ENCODE data around the gene PUM2. TPM values are rescaled to one million over a fixed set of nuclear protein-coding genes. Genes with fewer than 3 reads are reported as not detected.
"Not testable (repeated sequence)": the region's sequence is repeated elsewhere in the genome, so short reads cannot be mapped to it uniquely, and the experiment has no call there.

The PUM2 gene
- polyA plus RNA-seq, 1 of the 3 experiments (the other 2 are of a cell fraction), result 19.7 TPM

DNA sequence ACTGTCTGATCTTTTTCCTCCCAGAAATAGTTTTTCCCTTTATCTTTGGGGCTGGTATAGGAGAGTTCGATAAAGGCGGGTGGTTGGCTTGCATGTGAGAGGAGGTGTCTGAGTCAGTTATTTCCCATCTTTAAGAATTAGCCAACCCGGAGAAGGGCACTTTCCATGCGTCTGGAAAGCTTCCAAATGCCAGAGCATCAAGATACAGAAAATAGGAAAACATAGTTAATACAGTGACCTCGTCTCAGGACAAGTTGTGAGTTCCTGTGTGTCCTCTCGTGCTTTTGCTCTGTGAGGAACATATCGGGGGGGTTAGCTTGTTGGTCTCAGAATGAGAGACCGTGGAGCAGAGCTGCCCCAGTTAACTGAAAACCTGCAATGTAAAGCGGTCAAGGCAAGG lies 18.7 kb upstream of the PUM2 start:
- no peak overlapping the region for H3K9ac ChIP-seq
- no peak for DNase-seq
- H3K4me3 ChIP-seq (ENCODE audit: low read depth in 2 of 2, low read length in 1 of 2), result no peak overlapping the region
- H3K36me3 ChIP-seq (replicated peaks in 1 of 2; ENCODE audit: control insufficient read depth in 1 of 2, insufficient read depth in 2 of 2, low read length in 1 of 2), result no peaks in the 10 kb centered on the region
- no peaks in the 10 kb centered on the region for H3K79me2 ChIP-seq (ENCODE audit: insufficient read depth)
- no peaks in the 10 kb centered on the region for H3K9me2 ChIP-seq
- CTCF ChIA-PET, result interaction anchor here (1.1 to 9.4 kb wide), 6 partner anchors 11 to 292 kb away, joined by 3 to 91 read pairs (median 4); partner anchors contain the start of gene HS1BP3
- peaks cover 17% of the 10 kb centered on the region for H3F3A ChIP-seq (replicated peaks; ENCODE audit: insufficient read depth)
- no peaks in the 10 kb centered on the region; the same call in 1 of the 2 replicates for H3K27me3 ChIP-seq (ENCODE audit: insufficient read depth)
- POLR2A ChIA-PET, result interaction anchor here (1.4 kb wide), 1 partner anchor 78 kb away, joined by 4 read pairs; the partner anchor contains the start of gene RHOB
- no peak overlapping the region for H2AFZ ChIP-seq (ENCODE audit: low read depth)
- TF ChIP-seq NFIC (IDR thresholded peaks at IDR 0.05; ENCODE audit: borderline replicate concordance) (no peak), MEF2A (IDR thresholded peaks at IDR 0.05; ENCODE audit: borderline replicate concordance, low read depth) (no peak), TAF1 (IDR thresholded peaks at IDR 0.05; ENCODE audit: borderline replicate concordance, low read depth, low read length) (no peak), GABPA (IDR thresholded peaks at IDR 0.05; ENCODE audit: low read depth) (no peak), FOXM1 (IDR thresholded peaks at IDR 0.05; ENCODE audit: low read depth) (no peak), JUND (IDR thresholded peaks at IDR 0.05) (no peak), SMC3 (IDR thresholded peaks at IDR 0.05; ENCODE audit: low read depth, low read length) (no peak), FOSL2 (IDR thresholded peaks at IDR 0.05; ENCODE audit: borderline replicate concordance, low read depth) (no peak), RFX5 (IDR thresholded peaks at IDR 0.05; ENCODE audit: low read length) (no peak)
- TF ChIP-seq, protein P1, sequence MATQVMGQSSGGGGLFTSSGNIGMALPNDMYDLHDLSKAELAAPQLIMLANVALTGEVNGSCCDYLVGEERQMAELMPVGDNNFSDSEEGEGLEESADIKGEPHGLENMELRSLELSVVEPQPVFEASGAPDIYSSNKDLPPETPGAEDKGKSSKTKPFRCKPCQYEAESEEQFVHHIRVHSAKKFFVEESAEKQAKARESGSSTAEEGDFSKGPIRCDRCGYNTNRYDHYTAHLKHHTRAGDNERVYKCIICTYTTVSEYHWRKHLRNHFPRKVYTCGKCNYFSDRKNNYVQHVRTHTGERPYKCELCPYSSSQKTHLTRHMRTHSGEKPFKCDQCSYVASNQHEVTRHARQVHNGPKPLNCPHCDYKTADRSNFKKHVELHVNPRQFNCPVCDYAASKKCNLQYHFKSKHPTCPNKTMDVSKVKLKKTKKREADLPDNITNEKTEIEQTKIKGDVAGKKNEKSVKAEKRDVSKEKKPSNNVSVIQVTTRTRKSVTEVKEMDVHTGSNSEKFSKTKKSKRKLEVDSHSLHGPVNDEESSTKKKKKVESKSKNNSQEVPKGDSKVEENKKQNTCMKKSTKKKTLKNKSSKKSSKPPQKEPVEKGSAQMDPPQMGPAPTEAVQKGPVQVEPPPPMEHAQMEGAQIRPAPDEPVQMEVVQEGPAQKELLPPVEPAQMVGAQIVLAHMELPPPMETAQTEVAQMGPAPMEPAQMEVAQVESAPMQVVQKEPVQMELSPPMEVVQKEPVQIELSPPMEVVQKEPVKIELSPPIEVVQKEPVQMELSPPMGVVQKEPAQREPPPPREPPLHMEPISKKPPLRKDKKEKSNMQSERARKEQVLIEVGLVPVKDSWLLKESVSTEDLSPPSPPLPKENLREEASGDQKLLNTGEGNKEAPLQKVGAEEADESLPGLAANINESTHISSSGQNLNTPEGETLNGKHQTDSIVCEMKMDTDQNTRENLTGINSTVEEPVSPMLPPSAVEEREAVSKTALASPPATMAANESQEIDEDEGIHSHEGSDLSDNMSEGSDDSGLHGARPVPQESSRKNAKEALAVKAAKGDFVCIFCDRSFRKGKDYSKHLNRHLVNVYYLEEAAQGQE (IDR thresholded peaks at IDR 0.05; ENCODE audit: low read depth, low read length), result no peak
- TF ChIP-seq, protein P2, sequence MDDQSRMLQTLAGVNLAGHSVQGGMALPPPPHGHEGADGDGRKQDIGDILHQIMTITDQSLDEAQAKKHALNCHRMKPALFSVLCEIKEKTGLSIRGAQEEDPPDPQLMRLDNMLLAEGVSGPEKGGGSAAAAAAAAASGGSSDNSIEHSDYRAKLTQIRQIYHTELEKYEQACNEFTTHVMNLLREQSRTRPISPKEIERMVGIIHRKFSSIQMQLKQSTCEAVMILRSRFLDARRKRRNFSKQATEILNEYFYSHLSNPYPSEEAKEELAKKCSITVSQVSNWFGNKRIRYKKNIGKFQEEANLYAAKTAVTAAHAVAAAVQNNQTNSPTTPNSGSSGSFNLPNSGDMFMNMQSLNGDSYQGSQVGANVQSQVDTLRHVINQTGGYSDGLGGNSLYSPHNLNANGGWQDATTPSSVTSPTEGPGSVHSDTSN (IDR thresholded peaks at IDR 0.05), result no peak
- TF ChIP-seq, protein P3, sequence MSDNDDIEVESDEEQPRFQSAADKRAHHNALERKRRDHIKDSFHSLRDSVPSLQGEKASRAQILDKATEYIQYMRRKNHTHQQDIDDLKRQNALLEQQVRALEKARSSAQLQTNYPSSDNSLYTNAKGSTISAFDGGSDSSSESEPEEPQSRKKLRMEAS (IDR thresholded peaks at IDR 0.05; ENCODE audit: low read depth), result no peak
- H3K4me2 ChIP-seq, result no peak overlapping the region
- WGBS (ENCODE audit: low lambda C conversion rate), result 60% methylated on average over 9 of the region's 9 CpGs
- H4K20me1 ChIP-seq (ENCODE audit: insufficient read depth), result no peaks in the 10 kb centered on the region
- H3K4me1 ChIP-seq (ENCODE audit: control insufficient read depth in 1 of 2, insufficient read depth in 2 of 2, low read depth in 1 of 2, low read length in 1 of 2), result peaks cover 0 to 9% of the 10 kb centered on the region in 2 experiments; a peak in 1 of 4 replicates
- no peaks in the 10 kb centered on the region for H3K9me3 ChIP-seq
- no peak overlapping the region for H3K27ac ChIP-seq (ENCODE audit: low read depth in 2 of 2, low read length in 1 of 2)

DNA sequence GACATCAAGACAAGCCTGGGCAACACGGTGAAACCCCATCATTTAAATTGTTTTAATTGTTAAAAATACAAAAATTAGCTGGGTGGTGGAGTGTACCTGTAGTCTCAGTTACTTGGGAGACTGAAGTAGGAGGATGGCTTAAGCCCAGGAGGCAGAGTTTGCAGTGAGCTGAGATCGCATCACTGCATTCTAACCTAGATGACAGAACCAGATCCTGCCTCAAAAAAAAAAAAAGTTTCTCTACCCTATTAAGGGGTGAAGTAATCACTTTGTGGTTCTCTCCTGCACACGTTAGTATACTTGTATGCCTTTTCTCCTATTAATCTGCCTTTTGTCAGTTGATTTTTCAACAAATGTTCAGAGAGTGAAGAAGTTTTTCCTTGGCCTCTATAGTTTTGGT lies 18.1 kb upstream of the PUM2 start:
- CTCF ChIA-PET, result interaction anchor here (1.1 to 9.4 kb wide), 4 partner anchors 12 to 282 kb away, joined by 3 to 91 read pairs (median 4); partner anchors contain the start of gene HS1BP3
- POLR2A ChIA-PET, result no interaction called here

DNA sequence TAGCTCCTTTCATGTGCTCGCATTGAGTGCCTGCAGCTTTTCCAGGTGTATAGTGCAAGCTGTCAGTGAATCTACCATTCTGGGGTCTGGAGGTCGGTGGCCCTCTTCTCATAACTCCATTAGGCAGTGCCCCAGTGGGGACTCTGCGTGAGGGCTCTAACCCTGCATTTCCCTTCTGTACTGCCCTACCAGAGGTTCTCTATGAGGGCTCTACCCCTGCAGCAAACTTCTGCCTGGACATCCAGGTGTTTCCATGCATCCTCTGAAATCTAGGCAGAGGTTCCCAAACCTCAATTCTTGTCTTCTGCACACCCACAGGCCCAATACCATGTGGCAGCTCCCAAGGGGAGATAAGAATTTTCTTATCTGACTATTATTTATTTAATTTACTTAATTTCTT lies 17.3 kb upstream of the PUM2 start:
- H4K20me1 ChIP-seq (ENCODE audit: insufficient read depth); DNase-seq; H3K79me2 ChIP-seq (ENCODE audit: insufficient read depth); H2AFZ ChIP-seq (ENCODE audit: low read depth); H3K9ac ChIP-seq; H3K4me1 ChIP-seq (ENCODE audit: control insufficient read depth in 1 of 2, insufficient read depth in 2 of 2, low read depth in 1 of 2, low read length in 1 of 2); H3K4me2 ChIP-seq; H3K36me3 ChIP-seq (replicated peaks in 1 of 2; ENCODE audit: control insufficient read depth in 1 of 2, insufficient read depth in 2 of 2, low read length in 1 of 2); H3K4me3 ChIP-seq (ENCODE audit: low read depth in 2 of 2, low read length in 1 of 2); H3K27me3 ChIP-seq (ENCODE audit: insufficient read depth); H3K9me3 ChIP-seq; H3K9me2 ChIP-seq; POLR2A ChIA-PET; H3K27ac ChIP-seq (ENCODE audit: low read depth in 2 of 2, low read length in 1 of 2): not testable (repeated sequence)
- H3F3A ChIP-seq (replicated peaks; ENCODE audit: insufficient read depth), result peaks cover 17% of the 10 kb centered on the region
- WGBS (ENCODE audit: low lambda C conversion rate), result 41% methylated on average over 3 of the region's 3 CpGs
- CTCF ChIA-PET, result interaction anchor here (1.0 to 9.4 kb wide), 6 partner anchors 13 to 282 kb away, joined by 3 to 91 read pairs (median 4); partner anchors contain the start of gene HS1BP3

More for the DNA sequence above, 18.1 kb upstream of the PUM2 start:
- 42% methylated on average over 3 of the region's 3 CpGs for WGBS (ENCODE audit: low lambda C conversion rate)
- Histone ChIP-seq H2AFZ (ENCODE audit: low read depth) (no peak overlapping the region), H3K27me3 (ENCODE audit: insufficient read depth) (no peaks in the 10 kb centered on the region; the same call in 1 of the 2 replicates), H3K79me2 (ENCODE audit: insufficient read depth) (no peaks in the 10 kb centered on the region), H3K9ac (no peak overlapping the region), H3K4me2 (no peak overlapping the region), H3K27ac (ENCODE audit: low read depth in 2 of 2, low read length in 1 of 2) (no peak overlapping the region), H3K9me3 (no peaks in the 10 kb centered on the region), H3K4me1 (ENCODE audit: control insufficient read depth in 1 of 2, insufficient read depth in 2 of 2, low read depth in 1 of 2, low read length in 1 of 2) (peaks cover 0 to 9% of the 10 kb centered on the region in 2 experiments; a peak in 1 of 4 replicates), H3K9me2 (no peaks in the 10 kb centered on the region), H3F3A (replicated peaks; ENCODE audit: insufficient read depth) (peaks cover 17% of the 10 kb centered on the region), H3K36me3 (replicated peaks in 1 of 2; ENCODE audit: control insufficient read depth in 1 of 2, insufficient read depth in 2 of 2, low read length in 1 of 2) (no peaks in the 10 kb centered on the region), H3K4me3 (ENCODE audit: low read depth in 2 of 2, low read length in 1 of 2) (no peak overlapping the region), H4K20me1 (ENCODE audit: insufficient read depth) (no peaks in the 10 kb centered on the region)
- TF ChIP-seq NRF1 (IDR thresholded peaks at IDR 0.05; ENCODE audit: low read depth, low read length), result no peak
- TF ChIP-seq EZH2phosphoT487 (IDR thresholded peaks at IDR 0.05; ENCODE audit: borderline replicate concordance, low read depth), result no peak
- no peak for DNase-seq

All from SK-N-SH (cell line).